HepG2 (cell line): ENCODE data around the gene NACAD. TPM values are rescaled to one million over a fixed set of nuclear protein-coding genes. Genes with fewer than 3 reads are reported as not detected.

Experiments
- ATAC-seq: fragments of 200-7000 bp; cut with Tn5 transposase; 3 replicates; pipeline ENCODE4 v1.9.1; 2020; ENCODE audit warnings: mild to moderate bottlenecking, moderate library complexity
- BruUV-seq: library from RNA; stranded (reverse); fragments of 400-500 nt; replicated peaks from 2 replicates; lab custom pipeline; 2021; lab: Mats Ljungman, UMichigan
- CTCF ChIA-PET: fragments of 300-600 bp; formaldehyde crosslinking; extraction: SDS; loops from one replicate; lab custom pipeline; 2021; ENCODE audit warnings: low total read pairs, inconsistent platforms, low intra/inter-chr PET ratio; lab: Yijun Ruan, JAX
- POLR2A ChIA-PET: fragments of 350-600 bp; sonication (Branson Sonifier 250); formaldehyde crosslinking; loops from one replicate; lab custom pipeline; 2020; ENCODE audit warnings: antibody characterized with exemption, inconsistent platforms; lab: Yijun Ruan, JAX
- DNase-seq: peaks from one replicate; pipeline ENCODE4 v3.0.0-alpha.2; 2015; ENCODE audit warnings: low spot score
- FAIRE-seq: peaks from 3 replicates; lab custom pipeline; 2011; peaks lifted over from hg19 to GRCh38; lab: Jason Lieb, UNC
- H2AFZ ChIP-seq: one replicate; pipeline ENCODE4 v1.6.1; 2011; ENCODE audit warnings: low read length, inconsistent platforms
- H3K27ac ChIP-seq: fragments of 300-600 bp; 3 replicates; pipeline ENCODE4 v1.8.0; 2011; ENCODE audit warnings: mixed run types, mild to moderate bottlenecking, mixed read lengths, low read length, inconsistent platforms; ENCODE audit not compliant: insufficient read depth; ENCODE audit errors: extremely low read length
- H3K27me3 ChIP-seq, 2 experiments: fragments of 200-600 bp in 1 of 2; 2 replicates in 1 of 2; 3 replicates in 1 of 2; pipeline versions ENCODE4 v1.6.0 to v1.8.0; 2011; ENCODE audit warnings: low read length in 2 of 2, mild to moderate bottlenecking in 2 of 2, moderate library complexity in 2 of 2, inconsistent platforms in 1 of 2; ENCODE audit not compliant: insufficient read depth in 2 of 2, control insufficient read depth in 1 of 2
- H3K36me3 ChIP-seq, 2 experiments: fragments of 200-600 bp in 1 of 2; replicated peaks in 1 of 2; 2 replicates in 1 of 2; 3 replicates in 1 of 2; pipeline versions ENCODE4 v1.5.1 to v1.8.0; 2011; ENCODE audit warnings: low read length in 2 of 2, inconsistent platforms in 1 of 2; ENCODE audit not compliant: insufficient read depth in 2 of 2, control insufficient read depth in 1 of 2
- H3K4me1 ChIP-seq: 2 replicates; pipeline ENCODE4 v1.5.1; 2012; ENCODE audit warnings: low read length, inconsistent platforms; ENCODE audit not compliant: insufficient read depth
- H3K4me2 ChIP-seq: 2 replicates; pipeline ENCODE4 v1.6.0; 2011; ENCODE audit warnings: low read depth, low read length, inconsistent platforms
- H3K4me3 ChIP-seq, 3 experiments: fragments of 200-600 bp in 1 of 3; sonication (generic), shearing (Covaris generic) in 1 of 3; replicated peaks in 1 of 3; 2 replicates each; pipeline ENCODE4 v1.5.1; 2011 to 2016; ENCODE audit warnings: low read length in 3 of 3, inconsistent platforms in 2 of 3, low read depth in 2 of 3, mild to moderate bottlenecking in 2 of 3, control low read depth in 1 of 3, mixed read lengths in 1 of 3; ENCODE audit not compliant: insufficient read depth in 1 of 3
- H3K79me2 ChIP-seq: one replicate; pipeline ENCODE4 v1.6.1; 2011; ENCODE audit warnings: low read length, inconsistent platforms; ENCODE audit not compliant: insufficient read depth
- H3K9ac ChIP-seq: 2 replicates; pipeline ENCODE4 v1.6.0; 2011; ENCODE audit warnings: mild to moderate bottlenecking, low read depth, low read length, inconsistent platforms; ENCODE audit not compliant: insufficient read depth
- H3K9me3 ChIP-seq: 2 replicates; pipeline ENCODE4 v1.5.1; 2012; ENCODE audit warnings: mild to moderate bottlenecking, low read length
- H4K20me1 ChIP-seq: 2 replicates; pipeline ENCODE4 v1.6.0; 2011; ENCODE audit warnings: inconsistent platforms, mild to moderate bottlenecking, low read length, moderate library complexity; ENCODE audit not compliant: insufficient read depth
- FOXK1 ChIP-seq: sonication (generic); formaldehyde crosslinking; IDR thresholded peaks from 2 replicates; pipeline ENCODE4 v1.4.0; 2020; ENCODE audit warnings: low read depth, missing genetic modification reagents, borderline replicate concordance
- RFXANK ChIP-seq: IDR thresholded peaks from 2 replicates; pipeline ENCODE4 v1.6.1; 2016
- SMAD1 ChIP-seq: sonication (generic); formaldehyde crosslinking; IDR thresholded peaks from 2 replicates; pipeline ENCODE4 v1.4.0; 2020; ENCODE audit warnings: missing genetic modification reagents, low read depth, mild to moderate bottlenecking, borderline replicate concordance
- SRSF9 ChIP-seq: fragments of 200-400 bp; formaldehyde crosslinking; IDR thresholded peaks from 2 replicates; pipeline ENCODE4 v1.6.1; 2018; ENCODE audit warnings: borderline replicate concordance, mild to moderate bottlenecking, low read depth, low read length; ENCODE audit not compliant: insufficient read depth, poor library complexity, severe bottlenecking
- ZNF225 ChIP-seq: sonication (generic); formaldehyde crosslinking; IDR thresholded peaks from 2 replicates; pipeline ENCODE4 v1.4.0; 2020; ENCODE audit warnings: mild to moderate bottlenecking, missing genetic modification reagents
- ZNF546 ChIP-seq: sonication (generic); formaldehyde crosslinking; conservative IDR thresholded peaks from 2 replicates; pipeline ENCODE4 v1.8.1; 2023; ENCODE audit warnings: mild to moderate bottlenecking, missing genetic modification reagents
- ZNF607 ChIP-seq: sonication (generic); formaldehyde crosslinking; IDR thresholded peaks from 2 replicates; pipeline ENCODE4 v1.5.1; 2020; ENCODE audit warnings: missing genetic modification reagents, mild to moderate bottlenecking, borderline replicate concordance
- ZSCAN25 ChIP-seq: sonication (generic); formaldehyde crosslinking; IDR thresholded peaks from 2 replicates; pipeline ENCODE4 v1.8.0; 2022; ENCODE audit warnings: mild to moderate bottlenecking, missing genetic modification reagents
- WGBS: methylation state at CpG from one replicate; pipeline ENCODE4 v1.1.6; 2017; ENCODE audit warnings: low lambda C conversion rate; 5-methylcytosine and 5-hydroxymethylcytosine counted together
- in situ Hi-C: cut with HindIII; loops from 2 replicates; pipeline ENCODE4 v1.10.0; 2017; ENCODE audit warnings: low pct_unique_long_range_greater_than_20kb; ENCODE audit not compliant: extremely low pct_ligation_motif_present
- intact Hi-C: fragments of 100-400 bp; cut with micrococcal nuclease; formaldehyde crosslinking; loops from one replicate; pipeline ENCODE4 v1.10.0; 2022; ENCODE audit not compliant: unreplicated experiment
- polyA plus RNA-seq, 8 experiments: library from polyadenylated mRNA; depleted of rRNA in 3 of 8; stranded (reverse) in 7 of 8; unstranded in 1 of 8; fragments of >200 nt; fragmentation: Illumina TruSeq in 4 of 8; extraction: Trizol in 4 of 8; gene quantifications; 2 replicates each; pipeline versions ENCODE4 v1.2.1 to v1.2.3, GENCODE V29; 2011 to 2016; ENCODE audit warnings: low read depth in 4 of 8, missing spikeins in 1 of 8, mixed read lengths in 1 of 8; ENCODE audit not compliant: insufficient read depth in 1 of 8
- total RNA-seq, 5 experiments: library from RNA; depleted of rRNA; stranded (reverse); fragments of >200 nt; fragmentation: Illumina TruSeq; extraction: Trizol; gene quantifications; 2 replicates each; pipeline ENCODE4 v1.2.3, GENCODE V29; 2016; ENCODE audit warnings: low read depth in 1 of 5
- TF ChIP-seq, protein P1 (sequence below): sonication (generic); formaldehyde crosslinking; IDR thresholded peaks from 2 replicates; pipeline ENCODE4 v1.4.0; 2020; ENCODE audit warnings: missing genetic modification reagents
- TF ChIP-seq, protein P2 (sequence below): IDR thresholded peaks from 2 replicates; pipeline ENCODE4 v1.6.1; 2016; ENCODE audit warnings: low read depth, missing genetic modification reagents, missing compliant biosample characterization

NACAD gene
- total and polyA plus RNA-seq, 2 of the 13 experiments (the other 11 are each of a cell fraction or from before 2014, with no cell fraction given): 0.04 TPM; not detected in 1

DNA sequence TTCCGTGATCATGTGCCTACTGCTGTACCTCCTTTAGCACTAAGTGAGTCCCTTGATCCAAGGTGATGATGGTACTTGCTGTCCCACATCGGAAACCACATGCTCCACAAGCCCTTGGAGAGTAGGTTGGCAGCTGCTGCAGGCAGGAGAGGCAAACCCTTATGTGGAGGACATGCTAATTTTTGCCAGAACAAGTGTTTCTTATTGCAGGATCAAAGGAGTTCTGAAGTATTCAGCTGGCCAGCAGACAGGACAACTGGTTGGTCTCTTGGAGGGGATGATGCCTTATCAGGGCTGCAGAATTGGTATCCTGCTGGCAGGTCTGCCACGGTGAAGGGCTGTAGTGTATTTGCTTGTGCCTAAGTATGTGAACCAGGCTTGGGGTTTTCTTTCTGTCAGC is 36.8 kb downstream of the NACAD start:
- DNase-seq (no peak), FAIRE-seq (no peak), ATAC-seq (no peak)
- H3K4me3 ChIP-seq: no peak overlapping the region
- no peak overlapping the region for H3K9ac ChIP-seq
- BruUV-seq: no TSS peak
- POLR2A ChIA-PET: no interaction called here
- WGBS: 87% methylated on average over 3 of the region's 3 CpGs
- intact Hi-C loops: no loop called here
- no peak for TF ChIP-seq RFXANK (CRISPR knock-in tag)
- no peak for TF ChIP-seq ZNF225 (CRISPR knock-in tag)
- no peaks in the 10 kb centered on the region; a peak in 1 of 5 replicates for H3K36me3 ChIP-seq
- no peak overlapping the region for H3K27ac ChIP-seq
- CTCF ChIA-PET: no interaction called here
- no peaks in the 10 kb centered on the region for H3K79me2 ChIP-seq
- H3K4me2 ChIP-seq: no peak overlapping the region
- H3K9me3 ChIP-seq: no peaks in the 10 kb centered on the region
- H2AFZ ChIP-seq: no peak overlapping the region
- no peaks in the 10 kb centered on the region for H3K4me1 ChIP-seq
- H3K27me3 ChIP-seq: no peaks in the 10 kb centered on the region
- in situ Hi-C loops: no loop called here
- no peaks in the 10 kb centered on the region for H4K20me1 ChIP-seq

DNA sequence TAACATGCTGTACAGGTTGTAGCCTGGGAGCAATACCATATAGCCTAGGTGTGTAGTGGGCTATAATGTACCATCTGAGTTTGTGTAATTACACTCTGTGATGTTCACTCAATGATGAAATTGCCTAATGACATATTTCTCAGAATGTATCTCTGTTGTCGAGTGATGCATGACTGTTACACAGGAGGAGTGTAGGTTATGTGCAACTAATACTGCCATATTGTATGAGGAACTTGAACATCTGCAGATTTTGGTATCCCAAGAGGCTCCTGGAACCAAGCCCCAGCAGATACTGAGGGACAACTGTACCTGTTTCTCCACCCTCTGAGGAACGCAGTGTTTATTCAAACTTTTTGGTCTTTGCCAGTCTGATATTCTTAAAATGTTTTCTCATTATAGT is 38.6 kb downstream of the NACAD start:
- Histone ChIP-seq H3K79me2 (no peaks in the 10 kb centered on the region), H3K36me3 (no peaks in the 10 kb centered on the region; a peak in 1 of 5 replicates), H3K4me1 (no peaks in the 10 kb centered on the region), H3K27me3 (no peaks in the 10 kb centered on the region), H3K4me3 (no peak overlapping the region), H2AFZ (no peak overlapping the region), H3K9ac (no peak overlapping the region), H3K9me3 (no peaks in the 10 kb centered on the region), H4K20me1 (no peaks in the 10 kb centered on the region), H3K27ac (no peak overlapping the region), H3K4me2 (no peak overlapping the region)
- no TSS peak for BruUV-seq
- intact Hi-C loops (no loop called here), in situ Hi-C loops (no loop called here)
- no peak for FAIRE-seq
- POLR2A ChIA-PET: no interaction called here
- DNase-seq: no peak
- no peak for ATAC-seq
- CTCF ChIA-PET: no interaction called here
- WGBS: 89% methylated on average over 2 of the region's 2 CpGs
- TF ChIP-seq ZNF607 (CRISPR knock-in tag) (no peak), ZNF546 (CRISPR knock-in tag) (no peak), SMAD1 (no peak), SRSF9 (no peak), FOXK1 (CRISPR knock-in tag) (no peak), ZSCAN25 (CRISPR knock-in tag) (no peak)
- TF ChIP-seq, protein P1, sequence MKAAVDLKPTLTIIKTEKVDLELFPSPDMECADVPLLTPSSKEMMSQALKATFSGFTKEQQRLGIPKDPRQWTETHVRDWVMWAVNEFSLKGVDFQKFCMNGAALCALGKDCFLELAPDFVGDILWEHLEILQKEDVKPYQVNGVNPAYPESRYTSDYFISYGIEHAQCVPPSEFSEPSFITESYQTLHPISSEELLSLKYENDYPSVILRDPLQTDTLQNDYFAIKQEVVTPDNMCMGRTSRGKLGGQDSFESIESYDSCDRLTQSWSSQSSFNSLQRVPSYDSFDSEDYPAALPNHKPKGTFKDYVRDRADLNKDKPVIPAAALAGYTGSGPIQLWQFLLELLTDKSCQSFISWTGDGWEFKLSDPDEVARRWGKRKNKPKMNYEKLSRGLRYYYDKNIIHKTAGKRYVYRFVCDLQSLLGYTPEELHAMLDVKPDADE: no peak
- TF ChIP-seq, protein P2, sequence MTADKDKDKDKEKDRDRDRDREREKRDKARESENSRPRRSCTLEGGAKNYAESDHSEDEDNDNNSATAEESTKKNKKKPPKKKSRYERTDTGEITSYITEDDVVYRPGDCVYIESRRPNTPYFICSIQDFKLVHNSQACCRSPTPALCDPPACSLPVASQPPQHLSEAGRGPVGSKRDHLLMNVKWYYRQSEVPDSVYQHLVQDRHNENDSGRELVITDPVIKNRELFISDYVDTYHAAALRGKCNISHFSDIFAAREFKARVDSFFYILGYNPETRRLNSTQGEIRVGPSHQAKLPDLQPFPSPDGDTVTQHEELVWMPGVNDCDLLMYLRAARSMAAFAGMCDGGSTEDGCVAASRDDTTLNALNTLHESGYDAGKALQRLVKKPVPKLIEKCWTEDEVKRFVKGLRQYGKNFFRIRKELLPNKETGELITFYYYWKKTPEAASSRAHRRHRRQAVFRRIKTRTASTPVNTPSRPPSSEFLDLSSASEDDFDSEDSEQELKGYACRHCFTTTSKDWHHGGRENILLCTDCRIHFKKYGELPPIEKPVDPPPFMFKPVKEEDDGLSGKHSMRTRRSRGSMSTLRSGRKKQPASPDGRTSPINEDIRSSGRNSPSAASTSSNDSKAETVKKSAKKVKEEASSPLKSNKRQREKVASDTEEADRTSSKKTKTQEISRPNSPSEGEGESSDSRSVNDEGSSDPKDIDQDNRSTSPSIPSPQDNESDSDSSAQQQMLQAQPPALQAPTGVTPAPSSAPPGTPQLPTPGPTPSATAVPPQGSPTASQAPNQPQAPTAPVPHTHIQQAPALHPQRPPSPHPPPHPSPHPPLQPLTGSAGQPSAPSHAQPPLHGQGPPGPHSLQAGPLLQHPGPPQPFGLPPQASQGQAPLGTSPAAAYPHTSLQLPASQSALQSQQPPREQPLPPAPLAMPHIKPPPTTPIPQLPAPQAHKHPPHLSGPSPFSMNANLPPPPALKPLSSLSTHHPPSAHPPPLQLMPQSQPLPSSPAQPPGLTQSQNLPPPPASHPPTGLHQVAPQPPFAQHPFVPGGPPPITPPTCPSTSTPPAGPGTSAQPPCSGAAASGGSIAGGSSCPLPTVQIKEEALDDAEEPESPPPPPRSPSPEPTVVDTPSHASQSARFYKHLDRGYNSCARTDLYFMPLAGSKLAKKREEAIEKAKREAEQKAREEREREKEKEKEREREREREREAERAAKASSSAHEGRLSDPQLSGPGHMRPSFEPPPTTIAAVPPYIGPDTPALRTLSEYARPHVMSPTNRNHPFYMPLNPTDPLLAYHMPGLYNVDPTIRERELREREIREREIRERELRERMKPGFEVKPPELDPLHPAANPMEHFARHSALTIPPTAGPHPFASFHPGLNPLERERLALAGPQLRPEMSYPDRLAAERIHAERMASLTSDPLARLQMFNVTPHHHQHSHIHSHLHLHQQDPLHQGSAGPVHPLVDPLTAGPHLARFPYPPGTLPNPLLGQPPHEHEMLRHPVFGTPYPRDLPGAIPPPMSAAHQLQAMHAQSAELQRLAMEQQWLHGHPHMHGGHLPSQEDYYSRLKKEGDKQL (CRISPR knock-in tag): no peak
